ENCODE results near the gene DMBT1. TPM values are rescaled to one million over a fixed set of nuclear protein-coding genes. Genes with fewer than 3 reads are reported as not detected.

The DMBT1 gene
- total and polyA plus RNA-seq, 2 of the 4 experiments (the other 2 are of a cell fraction): under 0.01 TPM; not detected in 1

DNA sequence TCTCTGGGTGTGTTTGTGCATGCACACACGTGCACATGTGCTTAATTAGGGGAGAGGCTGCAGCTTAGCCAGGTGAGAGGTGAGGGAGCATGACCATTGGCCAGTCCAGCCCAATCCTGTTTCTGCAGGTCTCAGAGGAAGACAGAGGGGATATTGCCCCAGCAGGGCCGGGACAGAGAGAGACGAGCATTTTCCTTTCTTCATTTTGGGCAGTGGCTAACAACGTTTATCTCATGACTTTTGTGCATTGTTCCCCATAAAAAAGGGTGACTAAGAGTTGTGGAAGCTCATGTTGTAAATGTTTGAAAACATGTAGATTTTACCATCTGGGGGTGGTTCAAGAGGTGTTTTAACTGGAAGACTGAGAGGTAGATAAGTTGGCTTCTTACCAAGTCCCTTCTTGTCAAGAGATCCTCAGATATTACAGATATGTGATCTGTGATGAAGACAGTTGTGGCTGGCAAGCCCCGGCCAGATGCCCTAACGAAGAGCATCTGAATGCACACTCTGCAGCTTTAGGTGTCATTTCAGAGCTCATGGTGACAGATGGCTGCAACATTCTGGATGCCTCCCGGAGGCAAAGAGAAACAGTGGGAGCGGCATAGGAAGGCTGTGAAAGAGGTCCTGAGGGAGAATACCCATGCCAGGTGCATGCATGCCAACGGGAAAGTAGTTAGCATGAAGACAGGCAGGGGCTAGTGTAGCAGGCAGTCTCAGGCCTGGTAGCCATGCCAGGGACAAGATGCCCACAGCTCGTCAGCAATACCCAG is 16.7 kb upstream of the DMBT1 start:
- dilution Hi-C loops (cut with HindIII; ENCODE audit: low sequenced_read_pairs, unreplicated experiment): no loop called here
- H3K4me3 ChIP-seq (ENCODE audit: insufficient read depth, low read depth, low read length): no peak overlapping the region
- 58% methylated on average over 6 of the region's 10 CpGs; no CpG with 5 or more reads in 1 of the 2 experiments for WGBS, 2 experiments (ENCODE audit: extremely low coverage in 2 of 2, insufficient read length in 1 of 2)
- no peak overlapping the region for H3K23ac ChIP-seq (ENCODE audit: low read depth, low read length)
- H3K79me1 ChIP-seq (ENCODE audit: low read depth in 1 of 2, low read length in 2 of 2): no peaks in the 10 kb centered on the region
- ChIA-PET CTCF (no interaction called here), POLR2A (ENCODE audit: unreplicated experiment) (no interaction called here)
- no peak overlapping the region for H3K4me2 ChIP-seq (ENCODE audit: low read depth, low read length)
- ATAC-seq (ENCODE audit: low read depth) (no peak), DNase-seq (no peak)
- no peak overlapping the region for H3K14ac ChIP-seq (replicated peaks; ENCODE audit: low read depth, low read length)
- no peaks in the 10 kb centered on the region for H3K4me1 ChIP-seq (ENCODE audit: control insufficient read depth, insufficient read depth, low read length)
- H3K36me3 ChIP-seq (ENCODE audit: control insufficient read depth, insufficient read depth, low read length): no peaks in the 10 kb centered on the region
- no peak overlapping the region for H2AK9ac ChIP-seq (replicated peaks; ENCODE audit: low read depth, low read length, poor library complexity)
- H3K27me3 ChIP-seq (ENCODE audit: control insufficient read depth, insufficient read depth, low read length): peaks cover 11% of the 10 kb centered on the region
- in situ Hi-C loops (cut with MboI; ENCODE audit: low sequenced_read_pairs): no loop called here
- H2BK120ac ChIP-seq (ENCODE audit: low read depth, low read length): no peak overlapping the region
- no peaks in the 10 kb centered on the region for H3K9me1 ChIP-seq (ENCODE audit: insufficient read depth, low read length)
- BruUV-seq (replicated peaks): no TSS peak
- no peak overlapping the region for H3K56ac ChIP-seq (ENCODE audit: extremely low read depth, insufficient read depth, low read length)
- H3K18ac ChIP-seq (ENCODE audit: low read depth, low read length): no peak overlapping the region
- intact Hi-C loops (cut with micrococcal nuclease): no loop called here
- H4K8ac ChIP-seq (ENCODE audit: low read depth in 2 of 2, low read length in 2 of 2): no peak overlapping the region
- no peak overlapping the region for H2AK5ac ChIP-seq (ENCODE audit: low read depth, low read length)
- no peaks in the 10 kb centered on the region for H4K20me1 ChIP-seq (ENCODE audit: insufficient read depth, low read length)
- H4K5ac ChIP-seq (ENCODE audit: low read depth, low read length): no peak overlapping the region
- H2BK5ac ChIP-seq (ENCODE audit: low read depth, low read length, poor library complexity, severe bottlenecking): no peak overlapping the region
- H4K91ac ChIP-seq (ENCODE audit: insufficient read depth, low read depth, low read length): no peak overlapping the region
- no peak overlapping the region for H2BK15ac ChIP-seq (ENCODE audit: low read depth, low read length)
- no peak overlapping the region for H2BK20ac ChIP-seq (ENCODE audit: low read depth, low read length)
- no peak overlapping the region for H3K4ac ChIP-seq (ENCODE audit: low read depth, low read length)
- H3K27ac ChIP-seq (ENCODE audit: insufficient read depth, low read length): no peak overlapping the region
- no peak for TF ChIP-seq FOS (IDR thresholded peaks at IDR 0.05; ENCODE audit: low read depth, low read length)
- TF ChIP-seq, protein P1, sequence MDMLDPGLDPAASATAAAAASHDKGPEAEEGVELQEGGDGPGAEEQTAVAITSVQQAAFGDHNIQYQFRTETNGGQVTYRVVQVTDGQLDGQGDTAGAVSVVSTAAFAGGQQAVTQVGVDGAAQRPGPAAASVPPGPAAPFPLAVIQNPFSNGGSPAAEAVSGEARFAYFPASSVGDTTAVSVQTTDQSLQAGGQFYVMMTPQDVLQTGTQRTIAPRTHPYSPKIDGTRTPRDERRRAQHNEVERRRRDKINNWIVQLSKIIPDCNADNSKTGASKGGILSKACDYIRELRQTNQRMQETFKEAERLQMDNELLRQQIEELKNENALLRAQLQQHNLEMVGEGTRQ (IDR thresholded peaks at IDR 0.05; ENCODE audit: low read depth, low read length): no peak
- no peak overlapping the region for H3K9ac ChIP-seq (ENCODE audit: low read depth, low read length)
- no peaks in the 10 kb centered on the region for H3K9me3 ChIP-seq (ENCODE audit: control insufficient read depth, insufficient read depth, low read length)
- no peak overlapping the region for H2AFZ ChIP-seq (replicated peaks; ENCODE audit: low read length, poor library complexity)

All from IMR-90 (cell line).